ES-I3 (cell line): Measurements from ENCODE around the gene EBF3.

Experiments
- H3K36me3 ChIP-seq: 2 replicates; pipeline ENCODE4 v1.6.1; 2013; ENCODE audit warnings: mild to moderate bottlenecking, low read length, control low read depth, moderate library complexity; ENCODE audit not compliant: insufficient read depth
- H3K4me1 ChIP-seq: 2 replicates; pipeline ENCODE4 v1.6.1; 2013; ENCODE audit warnings: mild to moderate bottlenecking, control low read depth, low read length; ENCODE audit not compliant: insufficient read depth
- H3K9ac ChIP-seq: 2 replicates; pipeline ENCODE4 v1.6.1; 2013; ENCODE audit warnings: low read depth, mild to moderate bottlenecking, low read length, moderate library complexity
- H3K9me3 ChIP-seq: 2 replicates; pipeline ENCODE4 v1.6.1; 2013; ENCODE audit warnings: mild to moderate bottlenecking, low read length, moderate library complexity; ENCODE audit not compliant: control insufficient read depth, insufficient read depth

Gene EBF3

GRCh38 chr10:129896860-129897200, 67.2 kb downstream of the EBF3 start:
- Histone ChIP-seq H3K4me1 (peaks cover 21% of the 10 kb centered on the region), H3K9me3 (no peaks in the 10 kb centered on the region), H3K9ac (no peak overlapping the region), H3K36me3 (no peaks in the 10 kb centered on the region; the same call in 1 of the 2 replicates)

- no peaks in the 10 kb centered on the region for H3K9me3 ChIP-seq
- H3K4me1 ChIP-seq: peaks cover 18% of the 10 kb centered on the region
- no peak overlapping the region for H3K9ac ChIP-seq
- H3K36me3 ChIP-seq: no peaks in the 10 kb centered on the region; the same call in 1 of the 2 replicates
These were observed 67.8 kb downstream of the EBF3 start for GRCh38 chr10:129896136-129896859.

- no peaks in the 10 kb centered on the region for H3K9me3 ChIP-seq
- H3K36me3 ChIP-seq: no peaks in the 10 kb centered on the region; the same call in 1 of the 2 replicates
- H3K9ac ChIP-seq: no peak overlapping the region
- peaks cover 18% of the 10 kb centered on the region for H3K4me1 ChIP-seq
These were observed 68.3 kb downstream of the EBF3 start for GRCh38 chr10:129895811-129896135.

- Histone ChIP-seq H3K36me3 (no peaks in the 10 kb centered on the region; the same call in 1 of the 2 replicates), H3K9me3 (no peaks in the 10 kb centered on the region), H3K4me1 (peaks cover 18% of the 10 kb centered on the region), H3K9ac (no peak overlapping the region)
These were observed 69.4 kb downstream of the EBF3 start for GRCh38 chr10:129894698-129895097.

GRCh38 chr10:129893104-129894089, 70.7 kb downstream of the EBF3 start:
- Histone ChIP-seq H3K9me3 (no peaks in the 10 kb centered on the region), H3K9ac (no peak overlapping the region)

GRCh38 chr10:129892548-129893052, 71.5 kb downstream of the EBF3 start:
- Histone ChIP-seq H3K9ac (no peak overlapping the region), H3K9me3 (no peaks in the 10 kb centered on the region), H3K4me1 (peaks cover 15% of the 10 kb centered on the region), H3K36me3 (no peaks in the 10 kb centered on the region)

More at GRCh38 chr10:129893104-129894089, 70.7 kb downstream of the EBF3 start:
- no peaks in the 10 kb centered on the region for H3K36me3 ChIP-seq
- peaks cover 19% of the 10 kb centered on the region for H3K4me1 ChIP-seq

- no peaks in the 10 kb centered on the region for H3K36me3 ChIP-seq
- peaks cover 11% of the 10 kb centered on the region for H3K4me1 ChIP-seq
- H3K9ac ChIP-seq: no peak overlapping the region
- H3K9me3 ChIP-seq: no peaks in the 10 kb centered on the region
These were observed 72.3 kb downstream of the EBF3 start for GRCh38 chr10:129891806-129892205.

GRCh38 chr10:129890170-129890569, 73.9 kb downstream of the EBF3 start:
- no peak overlapping the region for H3K9ac ChIP-seq
- no peaks in the 10 kb centered on the region for H3K36me3 ChIP-seq
- peaks cover 10% of the 10 kb centered on the region for H3K4me1 ChIP-seq
- no peaks in the 10 kb centered on the region for H3K9me3 ChIP-seq

- H3K4me1 ChIP-seq: peaks cover 5% of the 10 kb centered on the region; the same call in 1 of the 2 replicates
- no peaks in the 10 kb centered on the region for H3K9me3 ChIP-seq
- H3K36me3 ChIP-seq: no peaks in the 10 kb centered on the region
- H3K9ac ChIP-seq: no peak overlapping the region
These were observed 75.1 kb downstream of the EBF3 start for GRCh38 chr10:129888784-129889616.

- H3K9me3 ChIP-seq: no peaks in the 10 kb centered on the region
- no peaks in the 10 kb centered on the region for H3K36me3 ChIP-seq
- peaks cover 5% of the 10 kb centered on the region; the same call in 1 of the 2 replicates for H3K4me1 ChIP-seq
- no peak overlapping the region for H3K9ac ChIP-seq
These were observed 75.9 kb downstream of the EBF3 start for GRCh38 chr10:129887986-129888783.

- Histone ChIP-seq H3K9me3 (no peaks in the 10 kb centered on the region), H3K4me1 (peaks cover 5% of the 10 kb centered on the region; the same call in 1 of the 2 replicates), H3K9ac (no peak overlapping the region), H3K36me3 (no peaks in the 10 kb centered on the region)
These were observed 76.6 kb downstream of the EBF3 start for GRCh38 chr10:129887381-129887905.

- Histone ChIP-seq H3K36me3 (no peaks in the 10 kb centered on the region), H3K4me1 (peaks cover 5% of the 10 kb centered on the region; the same call in 1 of the 2 replicates), H3K9ac (no peak overlapping the region), H3K9me3 (no peaks in the 10 kb centered on the region)
These were observed 77.8 kb downstream of the EBF3 start for GRCh38 chr10:129886263-129886662.

- Histone ChIP-seq H3K9me3 (no peaks in the 10 kb centered on the region), H3K36me3 (no peaks in the 10 kb centered on the region), H3K9ac (no peak overlapping the region), H3K4me1 (peaks cover 5% of the 10 kb centered on the region; the same call in 1 of the 2 replicates)
These were observed 78.5 kb downstream of the EBF3 start for GRCh38 chr10:129885526-129885925.
